Measurements from ENCODE around the gene LHFPL6.

LHFPL6 gene

DNA sequence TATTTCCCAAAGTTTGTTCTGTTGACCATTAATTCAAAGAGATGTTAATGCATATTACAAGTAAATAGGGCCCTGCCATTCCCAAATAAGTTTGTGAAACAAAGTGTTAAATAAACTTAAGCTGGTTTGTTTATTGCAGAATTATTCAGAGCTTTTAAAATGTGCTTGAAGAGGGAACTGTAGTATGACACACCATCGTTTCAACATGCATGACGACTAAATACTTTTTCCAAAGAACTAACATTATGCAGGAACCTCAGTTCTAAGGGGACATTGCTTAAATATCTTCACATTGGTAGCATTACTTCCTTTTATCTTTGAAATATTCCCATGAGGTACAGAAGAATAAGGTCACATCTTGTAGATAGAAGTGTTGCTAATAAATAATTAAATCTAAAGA lies 14.6 kb downstream of the LHFPL6 start:
- H3K4me3 ChIP-seq (ENCODE audit: low read length) = no peak overlapping the region
- no peak overlapping the region for H3K9ac ChIP-seq (ENCODE audit: low read length)
- no peak overlapping the region for H3K27ac ChIP-seq (ENCODE audit: low read length)
- H3K27me3 ChIP-seq (ENCODE audit: control insufficient read depth, insufficient read depth, low read length) = no peaks in the 10 kb centered on the region
- H3K9me3 ChIP-seq (ENCODE audit: control insufficient read depth, low read depth, low read length) = no peaks in the 10 kb centered on the region
- no peaks in the 10 kb centered on the region for H3K36me3 ChIP-seq (ENCODE audit: control insufficient read depth, low read depth, low read length)
- H3K4me1 ChIP-seq (ENCODE audit: control insufficient read depth, low read depth, low read length) = peaks cover 6% of the 10 kb centered on the region

DNA sequence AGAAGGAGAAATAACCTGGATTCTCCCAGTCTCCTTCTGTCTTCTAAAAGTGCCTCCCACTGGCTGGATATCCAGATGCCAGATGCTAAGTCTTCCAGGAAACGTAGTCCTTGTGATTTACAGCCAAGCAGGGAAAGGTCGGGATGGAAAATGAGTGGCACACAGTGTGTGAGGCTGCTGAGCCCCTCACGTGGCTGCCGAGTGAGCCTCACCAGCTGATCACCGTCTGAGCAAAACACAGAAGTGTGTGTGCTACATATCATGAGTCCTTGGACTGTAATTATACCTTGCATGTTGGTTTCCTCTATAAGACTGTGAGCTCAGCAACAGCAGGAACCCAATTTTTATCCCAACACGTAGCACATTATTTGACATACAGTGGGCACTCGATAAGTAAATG lies 15.1 kb downstream of the LHFPL6 start:
- H3K9me3 ChIP-seq (ENCODE audit: control insufficient read depth, low read depth, low read length) = no peaks in the 10 kb centered on the region
- H3K27ac ChIP-seq (ENCODE audit: low read length) = no peak overlapping the region
- H3K36me3 ChIP-seq (ENCODE audit: control insufficient read depth, low read depth, low read length) = no peaks in the 10 kb centered on the region
- no peak overlapping the region for H3K9ac ChIP-seq (ENCODE audit: low read length)
- H3K27me3 ChIP-seq (ENCODE audit: control insufficient read depth, insufficient read depth, low read length) = no peaks in the 10 kb centered on the region
- H3K4me1 ChIP-seq (ENCODE audit: control insufficient read depth, low read depth, low read length) = peaks cover 6% of the 10 kb centered on the region
- H3K4me3 ChIP-seq (ENCODE audit: low read length) = no peak overlapping the region

DNA sequence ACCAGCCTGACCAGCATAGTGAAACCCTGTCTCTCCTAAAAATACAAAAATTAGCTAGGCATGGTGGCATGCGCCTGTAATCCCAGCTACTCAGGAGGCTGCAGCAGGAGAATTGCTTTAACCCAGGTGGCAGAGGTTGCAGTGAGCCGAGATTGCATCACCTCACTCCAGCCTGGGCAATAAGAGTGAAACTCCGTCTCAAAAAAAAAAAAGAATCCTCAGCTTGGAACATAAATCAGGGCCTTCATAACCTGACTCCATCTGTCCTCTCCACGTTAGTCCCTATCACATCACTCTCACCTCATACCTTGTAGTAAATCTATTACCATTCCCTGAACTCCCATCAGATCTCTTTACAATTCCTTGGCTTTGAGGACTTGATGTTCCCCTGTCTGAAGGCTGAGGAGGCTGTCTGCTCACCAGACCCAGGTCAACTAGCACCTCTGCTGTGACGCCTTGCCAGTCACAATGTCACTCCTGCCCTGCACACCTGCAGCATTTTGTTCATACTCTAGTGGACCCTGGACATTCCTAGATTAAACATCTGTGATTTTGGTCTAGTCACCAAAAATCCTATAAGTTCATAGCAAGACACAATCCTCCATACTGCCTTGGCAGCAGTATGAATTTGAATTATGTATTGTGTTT lies 15.9 kb downstream of the LHFPL6 start:
- Histone ChIP-seq H3K4me3 (ENCODE audit: low read length) (no peak overlapping the region), H3K27me3 (ENCODE audit: control insufficient read depth, insufficient read depth, low read length) (no peaks in the 10 kb centered on the region), H3K9ac (ENCODE audit: low read length) (no peak overlapping the region), H3K27ac (ENCODE audit: low read length) (no peak overlapping the region), H3K9me3 (ENCODE audit: control insufficient read depth, low read depth, low read length) (no peaks in the 10 kb centered on the region), H3K4me1 (ENCODE audit: control insufficient read depth, low read depth, low read length) (peaks cover 6% of the 10 kb centered on the region), H3K36me3 (ENCODE audit: control insufficient read depth, low read depth, low read length) (no peaks in the 10 kb centered on the region)

- H3K9me3 ChIP-seq (ENCODE audit: control insufficient read depth, low read depth, low read length) = no peaks in the 10 kb centered on the region
- H3K4me1 ChIP-seq (ENCODE audit: control insufficient read depth, low read depth, low read length) = peaks cover 6% of the 10 kb centered on the region
Measured at GRCh38 chr13:39586151-39586550, 16.8 kb downstream of the LHFPL6 start.

GRCh38 chr13:39585219-39585618 lies 17.8 kb downstream of the LHFPL6 start:
- Histone ChIP-seq H3K27ac (ENCODE audit: low read length) (no peak overlapping the region), H3K4me3 (ENCODE audit: low read length) (no peak overlapping the region), H3K27me3 (ENCODE audit: control insufficient read depth, insufficient read depth, low read length) (no peaks in the 10 kb centered on the region), H3K9me3 (ENCODE audit: control insufficient read depth, low read depth, low read length) (no peaks in the 10 kb centered on the region), H3K9ac (ENCODE audit: low read length) (no peak overlapping the region), H3K36me3 (ENCODE audit: control insufficient read depth, low read depth, low read length) (no peaks in the 10 kb centered on the region), H3K4me1 (ENCODE audit: control insufficient read depth, low read depth, low read length) (no peaks in the 10 kb centered on the region)

More at GRCh38 chr13:39586151-39586550, 16.8 kb downstream of the LHFPL6 start:
- H3K9ac ChIP-seq (ENCODE audit: low read length) = no peak overlapping the region
- H3K4me3 ChIP-seq (ENCODE audit: low read length) = no peak overlapping the region
- no peaks in the 10 kb centered on the region for H3K36me3 ChIP-seq (ENCODE audit: control insufficient read depth, low read depth, low read length)
- no peaks in the 10 kb centered on the region for H3K27me3 ChIP-seq (ENCODE audit: control insufficient read depth, insufficient read depth, low read length)
- H3K27ac ChIP-seq (ENCODE audit: low read length) = no peak overlapping the region

GRCh38 chr13:39580881-39581575 lies 22.0 kb downstream of the LHFPL6 start:
- no peak overlapping the region for H3K27ac ChIP-seq (ENCODE audit: low read length)
- no peak overlapping the region for H3K9ac ChIP-seq (ENCODE audit: low read length)
- no peaks in the 10 kb centered on the region for H3K27me3 ChIP-seq (ENCODE audit: control insufficient read depth, insufficient read depth, low read length)
- no peak overlapping the region for H3K4me3 ChIP-seq (ENCODE audit: low read length)
- no peaks in the 10 kb centered on the region for H3K9me3 ChIP-seq (ENCODE audit: control insufficient read depth, low read depth, low read length)
- H3K36me3 ChIP-seq (ENCODE audit: control insufficient read depth, low read depth, low read length) = no peaks in the 10 kb centered on the region
- peaks cover 9% of the 10 kb centered on the region for H3K4me1 ChIP-seq (ENCODE audit: control insufficient read depth, low read depth, low read length)

GRCh38 chr13:39578821-39579291 lies 24.1 kb downstream of the LHFPL6 start:
- H3K9ac ChIP-seq (ENCODE audit: low read length) = no peak overlapping the region
- no peaks in the 10 kb centered on the region for H3K9me3 ChIP-seq (ENCODE audit: control insufficient read depth, low read depth, low read length)
- no peak overlapping the region for H3K27ac ChIP-seq (ENCODE audit: low read length)
- H3K4me1 ChIP-seq (ENCODE audit: control insufficient read depth, low read depth, low read length) = peaks cover 13% of the 10 kb centered on the region
- H3K27me3 ChIP-seq (ENCODE audit: control insufficient read depth, insufficient read depth, low read length) = no peaks in the 10 kb centered on the region
- H3K36me3 ChIP-seq (ENCODE audit: control insufficient read depth, low read depth, low read length) = no peaks in the 10 kb centered on the region
- H3K4me3 ChIP-seq (ENCODE audit: low read length) = no peak overlapping the region

GRCh38 chr13:39577838-39578491 lies 25.0 kb downstream of the LHFPL6 start:
- Histone ChIP-seq H3K4me1 (ENCODE audit: control insufficient read depth, low read depth, low read length) (peaks cover 13% of the 10 kb centered on the region), H3K27me3 (ENCODE audit: control insufficient read depth, insufficient read depth, low read length) (no peaks in the 10 kb centered on the region), H3K27ac (ENCODE audit: low read length) (no peak overlapping the region), H3K36me3 (ENCODE audit: control insufficient read depth, low read depth, low read length) (no peaks in the 10 kb centered on the region), H3K9ac (ENCODE audit: low read length) (no peak overlapping the region), H3K4me3 (ENCODE audit: low read length) (no peak overlapping the region), H3K9me3 (ENCODE audit: control insufficient read depth, low read depth, low read length) (no peaks in the 10 kb centered on the region)

DNA sequence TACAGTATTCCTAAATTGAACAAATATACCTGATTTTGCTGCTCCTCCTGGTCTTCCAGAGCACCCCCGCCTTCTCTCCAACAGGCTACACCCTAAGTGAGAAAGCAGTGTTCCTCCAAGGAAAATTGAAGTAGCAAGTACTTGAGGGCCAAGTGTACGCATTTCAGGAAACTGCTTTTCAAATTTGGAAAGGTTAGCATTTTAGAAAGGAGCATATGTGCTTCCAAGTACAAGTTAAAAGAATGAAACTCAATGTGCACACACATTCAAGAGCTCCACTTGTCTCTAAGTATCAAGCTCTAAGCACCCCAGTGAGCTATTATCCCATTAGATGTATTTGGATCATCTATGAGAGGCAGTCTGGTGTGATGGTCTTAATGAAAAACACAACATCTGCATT lies 25.8 kb downstream of the LHFPL6 start:
- no peak overlapping the region for H3K9ac ChIP-seq (ENCODE audit: low read length)
- H3K4me1 ChIP-seq (ENCODE audit: control insufficient read depth, low read depth, low read length) = peaks cover 16% of the 10 kb centered on the region
- H3K4me3 ChIP-seq (ENCODE audit: low read length) = no peak overlapping the region
- no peaks in the 10 kb centered on the region for H3K27me3 ChIP-seq (ENCODE audit: control insufficient read depth, insufficient read depth, low read length)
- H3K27ac ChIP-seq (ENCODE audit: low read length) = no peak overlapping the region
- H3K9me3 ChIP-seq (ENCODE audit: control insufficient read depth, low read depth, low read length) = no peaks in the 10 kb centered on the region
- H3K36me3 ChIP-seq (ENCODE audit: control insufficient read depth, low read depth, low read length) = no peaks in the 10 kb centered on the region

DNA sequence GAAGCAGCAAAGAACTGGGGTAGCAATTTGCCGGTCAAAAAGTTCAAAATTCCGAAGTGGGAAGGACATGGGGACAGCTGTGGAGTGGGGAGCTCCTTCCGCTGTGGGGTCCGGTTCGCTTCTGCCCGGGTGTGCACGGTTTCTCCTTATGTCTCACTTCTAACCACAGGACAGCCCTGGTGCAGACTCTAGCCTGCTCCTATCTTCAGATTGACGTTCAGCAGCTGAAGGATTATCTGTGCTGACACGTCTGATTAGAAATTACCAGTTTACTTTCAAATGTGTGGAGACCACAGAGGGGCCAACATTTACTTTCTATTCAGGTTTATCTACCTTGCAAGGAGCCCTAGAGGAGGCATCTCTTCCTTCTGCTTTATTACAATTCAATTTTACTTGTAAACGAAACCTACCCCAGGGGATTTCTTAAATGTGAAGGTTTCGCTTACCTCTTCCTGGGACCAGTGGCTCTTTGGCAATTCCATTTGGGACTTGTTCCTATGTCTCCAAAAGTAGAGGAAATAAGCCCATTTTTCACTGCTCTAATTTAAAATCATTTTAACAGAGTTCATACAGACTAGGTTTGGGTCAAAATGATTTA lies 27.3 kb downstream of the LHFPL6 start:
- no peak overlapping the region for H3K4me3 ChIP-seq (ENCODE audit: low read length)
- peaks cover 16% of the 10 kb centered on the region for H3K4me1 ChIP-seq (ENCODE audit: control insufficient read depth, low read depth, low read length)
- H3K27ac ChIP-seq (ENCODE audit: low read length) = no peak overlapping the region
- H3K27me3 ChIP-seq (ENCODE audit: control insufficient read depth, insufficient read depth, low read length) = no peaks in the 10 kb centered on the region
- H3K9me3 ChIP-seq (ENCODE audit: control insufficient read depth, low read depth, low read length) = no peaks in the 10 kb centered on the region
- H3K36me3 ChIP-seq (ENCODE audit: control insufficient read depth, low read depth, low read length) = no peaks in the 10 kb centered on the region
- H3K9ac ChIP-seq (ENCODE audit: low read length) = no peak overlapping the region

- no peaks in the 10 kb centered on the region for H3K9me3 ChIP-seq (ENCODE audit: control insufficient read depth, low read depth, low read length)
- H3K9ac ChIP-seq (ENCODE audit: low read length) = no peak overlapping the region
- no peaks in the 10 kb centered on the region for H3K27me3 ChIP-seq (ENCODE audit: control insufficient read depth, insufficient read depth, low read length)
- no peaks in the 10 kb centered on the region for H3K36me3 ChIP-seq (ENCODE audit: control insufficient read depth, low read depth, low read length)
- H3K27ac ChIP-seq (ENCODE audit: low read length) = no peak overlapping the region
- no peak overlapping the region for H3K4me3 ChIP-seq (ENCODE audit: low read length)
- peaks cover 8% of the 10 kb centered on the region for H3K4me1 ChIP-seq (ENCODE audit: control insufficient read depth, low read depth, low read length)
Measured at GRCh38 chr13:39571502-39572092, 31.4 kb downstream of the LHFPL6 start.

Measured in iPS-18a (cell line).